A172 (cell line): ENCODE measurements around the gene PXMP4. TPM values are rescaled to one million over a fixed set of nuclear protein-coding genes. Genes with fewer than 3 reads are reported as not detected.

Source experiments
- DNase-seq: peaks from one replicate; pipeline ENCODE4 v3.0.0-alpha.2; 2015; ENCODE audit warnings: low spot score
- total RNA-seq: library from RNA; depleted of rRNA; stranded (reverse); fragments of >200 nt; shearing (Covaris generic); gene quantifications from 2 replicates; pipeline ENCODE4 v1.2.3, GENCODE V29; 2014; rRNA removed

The PXMP4 gene
- total RNA-seq, 1 experiment from 2014 or later, result 10.2 TPM

- no peak for DNase-seq
Observed at GRCh38 chr20:33656010-33656782, 63.9 kb downstream of the PXMP4 start.

DNA sequence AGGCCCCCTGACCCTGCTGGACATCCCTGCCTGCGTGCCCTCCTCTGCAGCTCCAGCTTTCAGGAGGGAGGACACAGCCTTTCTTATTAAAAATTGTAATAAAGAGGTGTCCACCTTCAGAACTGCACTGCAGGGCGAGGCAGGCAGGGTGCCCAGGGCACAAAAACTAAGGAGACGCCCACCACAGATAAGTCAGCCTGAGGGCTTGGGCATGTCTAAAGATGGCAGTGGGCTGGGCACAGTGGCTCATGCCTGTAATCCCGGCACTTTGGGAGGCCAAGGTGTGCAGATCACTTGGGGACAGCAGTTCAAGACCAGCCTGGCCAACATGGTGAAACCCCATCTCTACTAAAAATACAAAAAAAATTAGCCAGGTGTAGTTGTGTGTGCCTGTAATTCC is 64.9 kb downstream of the PXMP4 start:
- no peak for DNase-seq

DNA sequence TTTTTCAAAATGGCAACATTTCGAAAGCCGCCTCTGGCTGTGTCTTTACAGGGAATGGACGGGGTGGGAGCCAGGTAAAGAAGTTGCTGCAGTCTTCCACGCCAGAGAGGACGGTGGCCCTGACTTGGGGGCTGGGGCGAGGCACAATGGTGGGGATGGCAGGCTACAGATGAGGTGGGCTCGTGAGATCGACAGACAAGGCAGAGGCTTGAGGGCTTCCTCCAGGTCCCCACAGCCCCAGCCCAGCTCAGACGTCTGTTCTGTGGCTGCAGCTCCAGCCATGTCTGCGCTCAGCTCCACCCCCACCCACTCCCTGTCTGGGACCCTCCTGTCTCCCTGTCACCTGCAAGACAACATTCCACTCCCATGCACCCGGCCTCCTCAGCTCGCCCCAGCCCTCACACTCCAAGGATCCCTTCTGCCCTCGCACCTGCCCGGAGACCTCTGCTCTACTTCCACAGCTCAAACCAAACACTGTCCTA is 65.4 kb downstream of the PXMP4 start:
- no peak for DNase-seq

DNA sequence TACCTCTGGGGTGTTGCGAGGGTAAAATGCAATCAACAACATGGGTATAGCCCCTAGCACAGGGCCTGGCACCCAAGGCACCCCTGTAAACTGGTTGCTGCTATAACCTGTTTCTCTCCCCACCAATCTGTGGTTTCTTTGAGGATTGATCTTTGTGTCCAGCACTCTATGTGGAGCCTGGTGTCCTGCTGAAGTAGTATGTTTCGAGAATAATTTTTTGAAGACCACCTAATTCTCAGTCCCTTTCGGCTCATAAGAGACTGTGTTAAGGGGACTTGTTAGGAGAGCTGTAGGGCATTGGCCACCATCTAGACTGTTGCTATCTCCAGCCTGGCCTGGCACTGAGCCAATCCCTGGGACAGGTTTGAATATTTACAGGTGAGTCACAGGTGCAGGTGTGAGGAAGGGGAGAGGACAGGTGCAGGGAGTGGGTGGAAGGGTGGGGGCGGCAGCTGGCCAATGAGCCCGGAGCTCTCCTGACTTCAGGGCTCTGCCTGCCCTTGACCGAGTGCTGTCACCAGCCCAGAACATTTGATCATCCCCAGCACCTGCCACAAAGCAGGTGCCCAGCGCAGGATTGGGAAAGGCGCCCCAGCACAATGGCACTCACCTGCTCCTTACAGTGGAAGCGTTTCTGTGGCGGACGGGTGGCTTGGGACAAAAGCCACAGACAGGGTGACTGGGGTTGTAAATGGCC is 66.1 kb downstream of the PXMP4 start:
- no peak for DNase-seq

DNA sequence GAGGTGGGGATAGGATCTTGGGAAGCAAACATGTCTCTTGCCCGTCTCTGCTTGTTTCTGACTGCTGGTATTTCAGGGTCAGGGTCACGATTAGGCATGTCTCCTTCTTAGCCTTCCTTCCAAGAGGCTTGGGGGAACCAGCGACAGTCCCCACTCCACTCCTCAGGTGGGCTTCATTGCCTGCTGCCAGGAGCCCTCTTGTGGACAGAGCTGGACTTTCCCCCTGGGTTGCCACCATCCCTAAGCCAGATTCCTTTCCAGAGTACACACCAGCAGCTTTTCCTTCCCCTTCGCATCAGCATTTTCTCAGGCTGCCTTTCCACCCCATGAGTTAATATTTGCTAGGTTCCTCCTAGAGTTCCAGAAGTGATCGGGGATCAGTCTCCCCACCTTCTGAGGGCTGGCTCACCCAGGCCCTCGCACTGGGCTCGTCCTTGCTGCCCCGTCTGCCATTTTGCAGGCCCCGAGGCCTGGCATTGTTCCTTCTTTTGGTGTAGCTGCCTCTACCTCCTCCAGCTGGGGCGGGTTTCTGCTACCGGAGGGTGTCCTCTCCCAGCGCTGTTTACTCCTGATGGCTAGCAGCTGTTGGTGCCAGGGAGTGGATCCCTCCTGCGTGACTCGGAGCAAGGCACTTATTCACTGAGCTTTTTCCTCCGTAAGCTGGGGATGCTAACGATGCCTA is 66.8 kb downstream of the PXMP4 start:
- peak; percentile 64 for DNase-seq

Other genes starting within 250 kb of the PXMP4 start
- 6.7 and 10.1 TPM in 2 replicates for gene CBFA2T2, start 230.2 kb downstream of the PXMP4 start, total RNA-seq
- 0.05 TPM in 1 of 2 replicates, not detected in the other for gene C20orf144, start 58.0 kb downstream of the PXMP4 start, total RNA-seq
- not detected in 2 replicates for gene ACTL10, start 53.4 kb downstream of the PXMP4 start, total RNA-seq
- gene NECAB3, start 45.9 kb downstream of the PXMP4 start, total RNA-seq, result 64.0 and 65.7 TPM in 2 replicates
- 58.7 and 68.1 TPM in 2 replicates for gene E2F1, start 33.9 kb downstream of the PXMP4 start, total RNA-seq
- gene ZNF341, start 11.7 kb upstream of the PXMP4 start, total RNA-seq, result 0.81 and 1.6 TPM in 2 replicates
- gene CHMP4B, start 91.0 kb upstream of the PXMP4 start, total RNA-seq, result 74.7 and 86.5 TPM in 2 replicates